OCI-LY7 (cell line): ENCODE measurements around the gene CLCN2.

Experiments
- CTCF ChIP-seq: fragments of 200-600 bp; sonication (generic); conservative IDR thresholded peaks from 2 replicates; pipeline ENCODE4 v1.5.1; 2014; ENCODE audit warnings: mild to moderate bottlenecking, antibody characterized with exemption, low read length, moderate library complexity, mixed read lengths
- EZH2phosphoT487 ChIP-seq: fragments of 200-600 bp; sonication (generic); IDR thresholded peaks from 2 replicates; pipeline ENCODE4 v1.6.1; 2018; ENCODE audit warnings: low read depth, borderline replicate concordance, mild to moderate bottlenecking, mixed run types, antibody characterized with exemption, low read length, moderate library complexity, mixed read lengths

GRCh38 chr3:184368116-184368515 is 6.7 kb upstream of the CLCN2 start:
- TF ChIP-seq CTCF: no peak
- no peak for TF ChIP-seq EZH2phosphoT487
